K562 (cell line): ENCODE measurements around the gene KCNAB2. TPM values are rescaled to one million over a fixed set of nuclear protein-coding genes. Genes with fewer than 3 reads are reported as not detected.
A peak's percentile ranks its signal among the peaks of the same experiment; 100 is the strongest.

Experiments
- ATAC-seq: fragments of 200-7000 bp; cut with Tn5 transposase; 3 replicates; pipeline ENCODE4 v1.9.1; 2020; ENCODE audit warnings: moderate library complexity
- BruUV-seq: library from RNA; stranded (reverse); fragments of 400-500 nt; replicated peaks from 2 replicates; lab custom pipeline; 2021; lab: Mats Ljungman, UMichigan
- CTCF ChIA-PET: fragments of 300-600 bp; formaldehyde crosslinking; extraction: SDS; loops from one replicate; lab custom pipeline; 2021; ENCODE audit warnings: low intra/inter-chr PET ratio; lab: Yijun Ruan, JAX
- POLR2A ChIA-PET: fragments of 300-600, 350-650 bp; sonication (Branson Sonifier 250); formaldehyde crosslinking; extraction: SDS; loops from one replicate; lab custom pipeline; 2021; ENCODE audit warnings: antibody characterized with exemption, inconsistent platforms; lab: Yijun Ruan, JAX
- DNase-seq, 4 experiments: peaks; one replicate each; pipeline versions ENCODE4 v3.0.0 to v3.0.0-alpha.2; 2011 to 2018; ENCODE audit warnings: low spot score in 3 of 4, mixed read lengths in 3 of 4; ENCODE audit errors: extremely low read depth in 1 of 4
- FAIRE-seq: peaks from 2 replicates; lab custom pipeline; 2011; peaks lifted over from hg19 to GRCh38; lab: Jason Lieb, UNC
- H2AFZ ChIP-seq: 2 replicates; pipeline ENCODE4 v1.6.0; 2011; ENCODE audit warnings: low read depth, low read length, control low read depth, inconsistent platforms
- H3K27ac ChIP-seq: fragments of 200-600 bp; 3 replicates; pipeline ENCODE4 v1.8.0; 2011; ENCODE audit warnings: low read depth, mild to moderate bottlenecking, control low read depth, inconsistent platforms, low read length, moderate library complexity, mixed read lengths; ENCODE audit errors: extremely low read depth
- H3K27me3 ChIP-seq, 2 experiments: fragments of 300-600 bp in 1 of 2; 2 replicates in 1 of 2; 3 replicates in 1 of 2; pipeline versions ENCODE4 v1.6.0 to v1.8.0; 2011; ENCODE audit warnings: inconsistent platforms in 2 of 2, low read length in 2 of 2, mild to moderate bottlenecking in 1 of 2, mixed read lengths in 1 of 2, moderate library complexity in 1 of 2; ENCODE audit not compliant: control insufficient read depth in 2 of 2, insufficient read depth in 2 of 2
- H3K36me3 ChIP-seq: fragments of 300-600 bp; 3 replicates; pipeline ENCODE4 v1.8.0; 2011; ENCODE audit warnings: mild to moderate bottlenecking, low read length, inconsistent platforms; ENCODE audit not compliant: control insufficient read depth, insufficient read depth
- H3K4me1 ChIP-seq, 2 experiments: fragments of 200-600 bp in 1 of 2; replicated peaks in 1 of 2; 2 replicates in 1 of 2; 3 replicates in 1 of 2; pipeline versions ENCODE4 v1.5.1 to v1.8.0; 2011; ENCODE audit warnings: inconsistent platforms in 2 of 2, low read length in 2 of 2, mild to moderate bottlenecking in 1 of 2, mixed read lengths in 1 of 2, moderate library complexity in 1 of 2; ENCODE audit not compliant: control insufficient read depth in 2 of 2, insufficient read depth in 2 of 2
- H3K4me2 ChIP-seq: 2 replicates; pipeline ENCODE4 v1.6.1; 2011; ENCODE audit warnings: low read length, control low read depth, inconsistent platforms, mixed read lengths; ENCODE audit not compliant: insufficient read depth
- H3K4me3 ChIP-seq: fragments of 200-600 bp; sonication (generic), shearing (Covaris generic); 2 replicates; pipeline ENCODE4 v1.5.1; 2016; ENCODE audit warnings: control low read depth, inconsistent platforms
- H3K79me2 ChIP-seq: fragments of 200-600 bp; 3 replicates; pipeline ENCODE4 v1.8.0; 2011; ENCODE audit warnings: low read length, inconsistent platforms; ENCODE audit not compliant: control insufficient read depth, insufficient read depth
- H3K9ac ChIP-seq, 2 experiments: 2 replicates each; pipeline versions ENCODE4 v1.6.0 to v1.6.1; 2011; ENCODE audit warnings: low read depth in 2 of 2, low read length in 2 of 2, control low read depth in 1 of 2, inconsistent platforms in 1 of 2, mild to moderate bottlenecking in 1 of 2, mixed read lengths in 1 of 2; ENCODE audit not compliant: insufficient read depth in 1 of 2
- H3K9me1 ChIP-seq: one replicate; pipeline ENCODE4 v1.6.0; 2011; ENCODE audit warnings: inconsistent platforms, mild to moderate bottlenecking, low read length, moderate library complexity; ENCODE audit not compliant: control insufficient read depth, insufficient read depth
- H3K9me3 ChIP-seq: replicated peaks from 2 replicates; pipeline ENCODE4 v1.5.1; 2011; ENCODE audit warnings: low read depth, low read length, inconsistent platforms; ENCODE audit not compliant: control insufficient read depth, insufficient read depth
- H4K20me1 ChIP-seq: replicated peaks from 2 replicates; pipeline ENCODE4 v1.6.1; 2011; ENCODE audit warnings: low read length, inconsistent platforms, mixed read lengths; ENCODE audit not compliant: control insufficient read depth, insufficient read depth
- EZH2 ChIP-seq: IDR thresholded peaks from 2 replicates; pipeline ENCODE4 v1.6.1; 2012; ENCODE audit warnings: low read depth, mild to moderate bottlenecking, inconsistent platforms, low read length, borderline replicate concordance
- FOSL1 ChIP-seq: fragments of 200-800 bp; sonication (Bioruptor generic); conservative IDR thresholded peaks from 2 replicates; pipeline ENCODE4 v1.6.1; 2016; ENCODE audit warnings: missing genetic modification characterization, missing compliant biosample characterization
- HMGN3 ChIP-seq: IDR thresholded peaks from 2 replicates; pipeline ENCODE4 v1.6.1; 2011; ENCODE audit warnings: borderline replicate concordance, low read depth, mild to moderate bottlenecking, mixed read lengths, low read length; ENCODE audit not compliant: insufficient read length; ENCODE audit errors: extremely low read depth
- NFIC ChIP-seq: fragments of 450-650 bp; IDR thresholded peaks from 2 replicates; pipeline ENCODE4 v1.6.1; 2017; ENCODE audit warnings: mild to moderate bottlenecking, inconsistent platforms
- ZNF174 ChIP-seq: fragments of 250-450 bp; sonication (Bioruptor Pico); IDR thresholded peaks from 2 replicates; pipeline ENCODE4 v1.4.0; 2020; ENCODE audit warnings: mild to moderate bottlenecking
- ZNF282 ChIP-seq: sonication (generic); formaldehyde crosslinking; IDR thresholded peaks from 2 replicates; pipeline ENCODE4 v1.8.1; 2023; ENCODE audit warnings: missing genetic modification reagents
- ZNF668 ChIP-seq: fragments of 250-450 bp; sonication (Bioruptor Pico); IDR thresholded peaks from 2 replicates; pipeline ENCODE4 v1.8.0; 2022; ENCODE audit warnings: mild to moderate bottlenecking, inconsistent platforms
- WGBS: fragments of 100-300 bp; shearing (Covaris generic); methylation state at CpG from one replicate; pipeline ENCODE4 v1.1.6; 2016; ENCODE audit warnings: low coverage, mixed read lengths; ENCODE audit not compliant: insufficient coverage; ENCODE audit errors: missing lambda C conversion rate; 5-methylcytosine and 5-hydroxymethylcytosine counted together
- in situ Hi-C: fragments of 300-500 bp; cut with MboI; formaldehyde crosslinking; loops from 4 replicates; pipeline ENCODE4 v1.15.0; 2018; ENCODE audit warnings: inconsistent platforms, mixed read lengths
- intact Hi-C: fragments of 100-400 bp; cut with micrococcal nuclease; formaldehyde crosslinking; loops from 2 replicates; pipeline ENCODE4 v1.14.2; 2022
- polyA plus RNA-seq, 8 experiments: library from polyadenylated mRNA; depleted of rRNA in 4 of 8; stranded (reverse) in 5 of 8; unstranded in 3 of 8; fragments of >200 nt; fragmentation: Nextera tagmentation in 2 of 8; fragmentation: Illumina TruSeq in 1 of 8; extraction: Ambion mirVana in 2 of 8; extraction: Trizol in 1 of 8; gene quantifications; 2 replicates each; pipeline versions ENCODE4 v1.2.1 to v1.2.3, GENCODE V29; 2011 to 2014; ENCODE audit warnings: inconsistent platforms in 1 of 8, missing spikeins in 1 of 8
- total RNA-seq, 7 experiments: library from RNA; depleted of rRNA in 6 of 7; stranded (reverse); fragments of >200 nt in 6 of 7; fragmentation: Illumina TruSeq in 2 of 7; extraction: Trizol in 2 of 7; gene quantifications; 2 replicates each; pipeline versions ENCODE4 v1.2.1 to v1.2.3, GENCODE V29; 2011 to 2021; ENCODE audit warnings: low replicate concordance in 1 of 7

The KCNAB2 gene
- total and polyA plus RNA-seq, 9 of the 15 experiments (the other 6 are each of a cell fraction or from before 2014, with no cell fraction given) = 1.8 to 15.8 (median 7.1) TPM

- no peak overlapping the region for H2AFZ ChIP-seq
- no peak overlapping the region for H3K27ac ChIP-seq
- H3K27me3 ChIP-seq = peaks cover 47 to 75% of the 10 kb centered on the region in 2 experiments; a peak in 4 of 5 replicates
- no peaks in the 10 kb centered on the region for H3K36me3 ChIP-seq
- H3K9me3 ChIP-seq = no peaks in the 10 kb centered on the region
- POLR2A ChIA-PET = interaction anchor here (1.3 kb wide), 2 partner anchors 13 to 20 kb away, joined by 3 read pairs; no protein-coding TSS in a partner anchor
- H3K9me1 ChIP-seq = peaks cover 5% of the 10 kb centered on the region
- peaks cover 7 to 31% of the 10 kb centered on the region in 2 experiments; a peak in 3 of 5 replicates for H3K4me1 ChIP-seq
- in situ Hi-C loops = no loop called here
- H3K4me3 ChIP-seq = no peak overlapping the region
- intact Hi-C loops = no loop called here
- FAIRE-seq = no peak
- peaks cover 50% of the 10 kb centered on the region for H4K20me1 ChIP-seq
- no TSS peak for BruUV-seq
- 2% methylated on average over 24 of the region's 24 CpGs for WGBS
- TF ChIP-seq ZNF174 (CRISPR knock-in tag) = no peak
- no peak for TF ChIP-seq FOSL1 (tag)
- no peak for TF ChIP-seq ZNF668 (CRISPR knock-in tag)
- no peak for TF ChIP-seq HMGN3
- TF ChIP-seq ZNF282 (CRISPR knock-in tag) = no peak
- 0 out of 2 replicates have a peak, but pooled peaks have one; percentile 9 for TF ChIP-seq NFIC
- no peak for TF ChIP-seq EZH2
- TF ChIP-seq, all 486 proteins: peak for 1
- H3K4me2 ChIP-seq = no peak overlapping the region
- DNase-seq = no peak
- CTCF ChIA-PET = no interaction called here
- H3K9ac ChIP-seq = no peak overlapping the region
- no peak for ATAC-seq
- no peaks in the 10 kb centered on the region for H3K79me2 ChIP-seq
These were observed 100.2 kb downstream of the KCNAB2 start for GRCh38 chr1:6145864-6146410.
